ENCODE data around the gene OSBPL10. TPM values are rescaled to one million over a fixed set of nuclear protein-coding genes. Genes with fewer than 3 reads are reported as not detected.

OSBPL10 gene
- total and polyA plus RNA-seq, 2 of the 8 experiments (the other 6 are each of a cell fraction or from before 2014, with no cell fraction given): 26.2 to 86.7 TPM

- Histone ChIP-seq H3K4me1 (replicated peaks in 1 of 4; ENCODE audit: control insufficient read depth in 3 of 4, insufficient read depth in 4 of 4, low read length in 3 of 4) (peaks cover 9 to 37% (median 24%) of the 10 kb centered on the region in 4 experiments), H2BK12ac (ENCODE audit: low read depth, low read length) (no peak overlapping the region), H2BK5ac (ENCODE audit: low read depth, low read length) (0 out of 2 replicates have a peak overlapping the region, but pooled peaks have one; percentile 5), H4K91ac (replicated peaks; ENCODE audit: insufficient read length, low read length) (no peak overlapping the region), H2BK120ac (replicated peaks; ENCODE audit: low read depth, low read length) (no peak overlapping the region), H3K9ac (replicated peaks in 1 of 4; ENCODE audit: extremely low read depth in 1 of 4, low read depth in 3 of 4, low read length in 3 of 4) (no peak overlapping the region), H3K27me3 (replicated peaks in 1 of 4; ENCODE audit: control insufficient read depth in 3 of 4, extremely low read depth in 1 of 4, insufficient read depth in 3 of 4, low read length in 3 of 4) (no peaks in the 10 kb centered on the region), H2BK20ac (ENCODE audit: low read length) (no peak overlapping the region), H3K23ac (ENCODE audit: insufficient read length) (no peak overlapping the region), H2AK5ac (ENCODE audit: low read depth, low read length) (no peak overlapping the region), H3K23me2 (ENCODE audit: low read depth, low read length) (no peaks in the 10 kb centered on the region), H3K79me1 (ENCODE audit: low read depth, low read length) (peaks cover 13% of the 10 kb centered on the region), H4K8ac (ENCODE audit: extremely low read depth, insufficient read depth, low read length) (no peak overlapping the region), H3K18ac (ENCODE audit: extremely low read depth, low read length) (no peak overlapping the region), H3K4me3 (ENCODE audit: extremely low read depth in 1 of 4, insufficient read depth in 2 of 4, low read depth in 3 of 4, low read length in 4 of 4) (no peak overlapping the region), H3K4me2 (ENCODE audit: insufficient read depth in 1 of 2, low read depth in 2 of 2, low read length in 2 of 2) (no peak overlapping the region), H3K4ac (replicated peaks; ENCODE audit: insufficient read length, low read depth, low read length) (no peak overlapping the region), H4K5ac (ENCODE audit: insufficient read length, low read depth, low read length) (no peak overlapping the region), H3K79me2 (ENCODE audit: control insufficient read depth in 1 of 2, insufficient read depth in 2 of 2, low read length in 2 of 2) (peaks cover 3 to 91% of the 10 kb centered on the region in 2 experiments; a peak in 3 of 4 replicates), H3K36me3 (ENCODE audit: control insufficient read depth in 2 of 4, insufficient read depth in 4 of 4, low read length in 3 of 4) (no peaks in the 10 kb centered on the region), H4K20me1 (replicated peaks in 1 of 2; ENCODE audit: control insufficient read depth in 1 of 2, insufficient read depth in 2 of 2, low read length in 2 of 2) (no peaks in the 10 kb centered on the region), H3K27ac (ENCODE audit: low read depth, low read length) (no peak overlapping the region), H2AFZ (ENCODE audit: low read length) (no peak overlapping the region), H3K9me3 (ENCODE audit: insufficient read depth in 2 of 2, low read depth in 1 of 2, low read length in 1 of 2) (no peaks in the 10 kb centered on the region), H3K14ac (ENCODE audit: insufficient read length) (no peak overlapping the region), H2BK15ac (ENCODE audit: low read length) (no peak overlapping the region), H3K56ac (replicated peaks; ENCODE audit: insufficient read length, low read depth, low read length) (no peak overlapping the region)
- ChIA-PET CTCF (ENCODE audit: partially characterized antibody) (interaction anchor here (0.6 to 6.6 kb wide), 8 partner anchors 13 to 279 kb away, joined by 3 to 40 read pairs (median 3); no protein-coding TSS in a partner anchor), POLR2A (ENCODE audit: partially characterized antibody) (interaction anchor here (0.6 to 0.7 kb wide), 2 partner anchors 16 to 34 kb away, joined by 3 read pairs; no protein-coding TSS in a partner anchor)
- FAIRE-seq (no peak), DNase-seq (ENCODE audit: low read depth in 1 of 2, low spot score in 2 of 2) (no peak)
- 96% methylated on average over 1 of the region's 1 CpG; no CpG with 5 or more reads in 1 of the 2 experiments for WGBS, 2 experiments (ENCODE audit: extremely low coverage in 1 of 2, insufficient coverage in 1 of 2, insufficient read length in 1 of 2, insufficient replicate concordance in 2 of 2, low coverage in 1 of 2, low lambda C conversion rate in 2 of 2, missing lambda C conversion rate in 1 of 2)
- no peak for TF ChIP-seq RXRA (IDR thresholded peaks at IDR 0.05; ENCODE audit: insufficient read depth, low read depth, low read length)
These were observed 85.0 kb downstream of the OSBPL10 start for GRCh38 chr3:31896026-31896425.
